ENCODE measurements around the gene EFCAB9. TPM values are rescaled to one million over a fixed set of nuclear protein-coding genes. Genes with fewer than 3 reads are reported as not detected.

EFCAB9 gene
- total and polyA plus RNA-seq, 2 of the 13 experiments (the other 11 are each of a cell fraction or from before 2014, with no cell fraction given) = not detected

DNA sequence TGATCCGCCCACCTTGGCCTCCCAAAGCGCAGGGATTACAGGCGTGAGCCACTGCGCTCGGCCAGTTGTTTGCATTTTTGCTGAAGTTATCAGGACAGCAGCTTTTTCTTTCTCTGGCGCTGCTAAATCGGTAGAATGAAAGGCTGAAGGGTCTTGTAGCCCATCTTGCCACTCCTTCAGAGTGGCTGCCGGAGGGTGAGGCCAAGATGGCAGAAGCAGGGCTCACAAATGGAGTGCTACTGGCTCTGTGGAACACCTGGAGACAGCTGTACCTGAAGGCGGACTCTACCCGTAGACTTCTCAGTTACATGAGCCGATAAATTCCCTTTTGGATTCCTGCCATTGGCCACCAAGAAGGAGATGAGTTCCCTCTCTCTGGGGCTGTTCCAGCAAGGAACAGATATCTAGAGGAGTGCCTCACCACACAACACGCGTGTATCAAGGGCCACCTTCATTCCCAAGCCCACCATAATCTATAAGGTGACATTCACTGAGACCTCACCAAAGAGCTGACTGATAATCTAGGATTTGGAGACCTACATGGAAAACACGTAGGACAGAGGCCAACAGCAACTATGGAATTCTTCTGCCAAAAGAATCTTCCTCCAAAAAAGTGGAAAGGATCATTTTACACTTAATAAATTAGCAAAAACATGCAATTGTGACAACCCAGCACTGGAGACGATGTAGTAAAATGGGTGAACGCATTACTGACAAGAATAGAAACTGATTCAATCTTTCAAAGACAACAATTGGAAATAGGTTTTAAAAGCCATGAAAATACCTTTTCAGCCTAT is 27.7 kb upstream of the EFCAB9 start:
- no peak overlapping the region for H3K9ac ChIP-seq (ENCODE audit: insufficient read depth, low read depth, low read length)
- BruUV-seq (replicated peaks) = no TSS peak
- TF ChIP-seq, protein P1, sequence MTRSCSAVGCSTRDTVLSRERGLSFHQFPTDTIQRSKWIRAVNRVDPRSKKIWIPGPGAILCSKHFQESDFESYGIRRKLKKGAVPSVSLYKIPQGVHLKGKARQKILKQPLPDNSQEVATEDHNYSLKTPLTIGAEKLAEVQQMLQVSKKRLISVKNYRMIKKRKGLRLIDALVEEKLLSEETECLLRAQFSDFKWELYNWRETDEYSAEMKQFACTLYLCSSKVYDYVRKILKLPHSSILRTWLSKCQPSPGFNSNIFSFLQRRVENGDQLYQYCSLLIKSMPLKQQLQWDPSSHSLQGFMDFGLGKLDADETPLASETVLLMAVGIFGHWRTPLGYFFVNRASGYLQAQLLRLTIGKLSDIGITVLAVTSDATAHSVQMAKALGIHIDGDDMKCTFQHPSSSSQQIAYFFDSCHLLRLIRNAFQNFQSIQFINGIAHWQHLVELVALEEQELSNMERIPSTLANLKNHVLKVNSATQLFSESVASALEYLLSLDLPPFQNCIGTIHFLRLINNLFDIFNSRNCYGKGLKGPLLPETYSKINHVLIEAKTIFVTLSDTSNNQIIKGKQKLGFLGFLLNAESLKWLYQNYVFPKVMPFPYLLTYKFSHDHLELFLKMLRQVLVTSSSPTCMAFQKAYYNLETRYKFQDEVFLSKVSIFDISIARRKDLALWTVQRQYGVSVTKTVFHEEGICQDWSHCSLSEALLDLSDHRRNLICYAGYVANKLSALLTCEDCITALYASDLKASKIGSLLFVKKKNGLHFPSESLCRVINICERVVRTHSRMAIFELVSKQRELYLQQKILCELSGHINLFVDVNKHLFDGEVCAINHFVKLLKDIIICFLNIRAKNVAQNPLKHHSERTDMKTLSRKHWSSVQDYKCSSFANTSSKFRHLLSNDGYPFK (CRISPR knock-in tag; IDR thresholded peaks at IDR 0.05; ENCODE audit: borderline replicate concordance) = no peak
- TF ChIP-seq ZBTB38 (CRISPR knock-in tag; IDR thresholded peaks at IDR 0.05) = peak; percentile 57; the same call in 1 of the 2 replicates
- no peak for TF ChIP-seq ZMAT3 (CRISPR knock-in tag; conservative IDR thresholded peaks at IDR 0.05)
- TF ChIP-seq ZNF329 (CRISPR knock-in tag; IDR thresholded peaks at IDR 0.05; ENCODE audit: low read depth) = peak; percentile 98
- intact Hi-C loops (cut with micrococcal nuclease; ENCODE audit: unreplicated experiment) = no loop called here
- no peaks in the 10 kb centered on the region for H3K36me3 ChIP-seq (replicated peaks in 1 of 2; ENCODE audit: control insufficient read depth in 1 of 2, insufficient read depth in 2 of 2, low read length in 2 of 2)
- H4K20me1 ChIP-seq (ENCODE audit: insufficient read depth, low read length) = no peaks in the 10 kb centered on the region
- CTCF ChIA-PET (ENCODE audit: low intra/inter-chr PET ratio, low total read pairs) = no interaction called here
- no peak overlapping the region for H3K4me3 ChIP-seq (replicated peaks in 1 of 3; ENCODE audit: insufficient read depth in 1 of 3, low read depth in 2 of 3, low read length in 3 of 3)
- no peak overlapping the region for H3K27ac ChIP-seq (ENCODE audit: extremely low read length, insufficient read depth, low read length)
- no peak overlapping the region for H3K4me2 ChIP-seq (ENCODE audit: low read depth, low read length)
- no peak for DNase-seq (ENCODE audit: low spot score)
- 86% methylated on average over 13 of the region's 16 CpGs for WGBS (ENCODE audit: low lambda C conversion rate)
- peaks cover 46% of the 10 kb centered on the region for H3K4me1 ChIP-seq (ENCODE audit: insufficient read depth, low read length)
- no peaks in the 10 kb centered on the region for H3K79me2 ChIP-seq (ENCODE audit: insufficient read depth, low read length)
- H2AFZ ChIP-seq (ENCODE audit: low read length) = no peak overlapping the region
- no peaks in the 10 kb centered on the region for H3K27me3 ChIP-seq (ENCODE audit: control insufficient read depth in 1 of 2, insufficient read depth in 2 of 2, low read length in 2 of 2)
- in situ Hi-C loops (cut with HindIII; ENCODE audit: extremely low pct_ligation_motif_present, low pct_unique_long_range_greater_than_20kb) = no loop called here
- no peak for ATAC-seq
- FAIRE-seq = no peak
- POLR2A ChIA-PET = interaction anchor here (1.0 to 4.9 kb wide), 3 partner anchors 8 to 160 kb away, joined by 3 to 65 read pairs (median 3); partner anchors contain the start of gene FBXW11
- H3K9me3 ChIP-seq (ENCODE audit: low read length) = no peaks in the 10 kb centered on the region

DNA sequence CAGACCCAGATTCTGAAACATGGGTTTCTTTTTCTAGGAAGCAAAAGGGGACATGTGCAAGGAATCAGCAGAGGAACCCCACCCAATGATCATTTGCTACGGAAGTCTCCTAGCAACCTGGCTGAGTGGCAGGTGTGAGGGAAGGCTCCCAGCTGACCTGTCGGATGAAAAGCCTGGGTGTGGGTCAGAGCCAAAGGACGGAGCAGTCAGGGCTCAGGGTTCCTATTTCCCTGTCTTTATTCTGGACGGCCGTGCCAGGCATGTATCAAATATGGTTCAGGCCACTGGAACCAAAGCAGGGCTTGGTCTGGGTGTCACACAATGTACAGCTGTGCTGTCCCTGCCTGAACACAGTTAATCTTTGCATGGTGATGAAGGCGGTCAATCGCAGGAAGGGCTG is 26.1 kb upstream of the EFCAB9 start:
- H3K27ac ChIP-seq (ENCODE audit: extremely low read length, insufficient read depth, low read length) = no peak overlapping the region
- no peaks in the 10 kb centered on the region for H3K9me3 ChIP-seq (ENCODE audit: low read length)
- ATAC-seq = no peak
- H3K4me3 ChIP-seq (replicated peaks in 1 of 3; ENCODE audit: insufficient read depth in 1 of 3, low read depth in 2 of 3, low read length in 3 of 3) = no peak overlapping the region
- no peaks in the 10 kb centered on the region for H3K79me2 ChIP-seq (ENCODE audit: insufficient read depth, low read length)
- no peaks in the 10 kb centered on the region for H3K27me3 ChIP-seq (ENCODE audit: control insufficient read depth in 1 of 2, insufficient read depth in 2 of 2, low read length in 2 of 2)
- in situ Hi-C loops (cut with HindIII; ENCODE audit: extremely low pct_ligation_motif_present, low pct_unique_long_range_greater_than_20kb) (no loop called here), intact Hi-C loops (cut with micrococcal nuclease; ENCODE audit: unreplicated experiment) (no loop called here)
- ChIA-PET CTCF (ENCODE audit: low intra/inter-chr PET ratio, low total read pairs) (no interaction called here), POLR2A (no interaction called here)
- BruUV-seq (replicated peaks) = no TSS peak
- no peak overlapping the region for H3K9ac ChIP-seq (ENCODE audit: insufficient read depth, low read depth, low read length)
- DNase-seq (ENCODE audit: low spot score) = no peak
- H3K4me1 ChIP-seq (ENCODE audit: insufficient read depth, low read length) = peaks cover 39% of the 10 kb centered on the region
- WGBS (ENCODE audit: low lambda C conversion rate) = 88% methylated on average over 7 of the region's 7 CpGs
- no peak overlapping the region for H3K4me2 ChIP-seq (ENCODE audit: low read depth, low read length)
- FAIRE-seq = no peak
- no peak overlapping the region for H2AFZ ChIP-seq (ENCODE audit: low read length)
- H3K36me3 ChIP-seq (replicated peaks in 1 of 2; ENCODE audit: control insufficient read depth in 1 of 2, insufficient read depth in 2 of 2, low read length in 2 of 2) = no peaks in the 10 kb centered on the region
- H4K20me1 ChIP-seq (ENCODE audit: insufficient read depth, low read length) = no peaks in the 10 kb centered on the region
- TF ChIP-seq ZNF644 (CRISPR knock-in tag; IDR thresholded peaks at IDR 0.05; ENCODE audit: low read depth) (no peak), STAT5B (CRISPR knock-in tag; IDR thresholded peaks at IDR 0.05) (no peak), MXD4 (CRISPR knock-in tag; IDR thresholded peaks at IDR 0.05) (no peak), ZNF629 (CRISPR knock-in tag; conservative IDR thresholded peaks at IDR 0.05) (no peak), ZNF501 (CRISPR knock-in tag; IDR thresholded peaks at IDR 0.05) (no peak), JUNB (CRISPR knock-in tag; IDR thresholded peaks at IDR 0.05; ENCODE audit: borderline replicate concordance) (no peak), AKAP8 (CRISPR knock-in tag; IDR thresholded peaks at IDR 0.05) (no peak), DMAP1 (CRISPR knock-in tag; IDR thresholded peaks at IDR 0.05) (no peak)
- TF ChIP-seq, protein P2, sequence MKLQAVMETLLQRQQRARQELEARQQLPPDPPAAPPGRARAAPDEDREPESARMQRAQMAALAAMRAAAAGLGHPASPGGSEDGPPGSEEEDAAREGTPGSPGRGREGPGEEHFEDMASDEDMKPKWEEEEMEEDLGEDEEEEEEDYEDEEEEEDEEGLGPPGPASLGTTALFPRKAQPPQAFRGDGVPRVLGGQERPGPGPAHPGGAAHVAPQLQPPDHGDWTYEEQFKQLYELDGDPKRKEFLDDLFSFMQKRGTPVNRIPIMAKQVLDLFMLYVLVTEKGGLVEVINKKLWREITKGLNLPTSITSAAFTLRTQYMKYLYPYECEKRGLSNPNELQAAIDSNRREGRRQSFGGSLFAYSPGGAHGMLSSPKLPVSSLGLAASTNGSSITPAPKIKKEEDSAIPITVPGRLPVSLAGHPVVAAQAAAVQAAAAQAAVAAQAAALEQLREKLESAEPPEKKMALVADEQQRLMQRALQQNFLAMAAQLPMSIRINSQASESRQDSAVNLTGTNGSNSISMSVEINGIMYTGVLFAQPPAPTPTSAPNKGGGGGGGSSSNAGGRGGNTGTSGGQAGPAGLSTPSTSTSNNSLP (IDR thresholded peaks at IDR 0.05; ENCODE audit: low read depth, low read length) = no peak
